Hippocampal formation (tissue), 2 donors: Measurements from ENCODE around the gene FHAD1.

Source experiments
- DNase-seq, 2 donors: peaks; one replicate each; lab custom pipeline; 2025; lab: John Stamatoyannopoulos, UW

The FHAD1 gene

GRCh38 chr1:15326691-15327588 lies 79.9 kb downstream of the FHAD1 start:
- DNase-seq = no peak

- DNase-seq = peak; percentile 39 to 58
Measured at GRCh38 chr1:15328351-15329103, 81.5 kb downstream of the FHAD1 start.

GRCh38 chr1:15329104-15329820 lies 82.2 kb downstream of the FHAD1 start:
- DNase-seq = no peak

- DNase-seq = no peak
Measured at GRCh38 chr1:15330028-15330427, 83.0 kb downstream of the FHAD1 start.

- no peak for DNase-seq
Measured at GRCh38 chr1:15331180-15331579, 84.2 kb downstream of the FHAD1 start.

- no peak for DNase-seq
Measured at GRCh38 chr1:15331734-15332133, 84.7 kb downstream of the FHAD1 start.

GRCh38 chr1:15332525-15332924 lies 85.5 kb downstream of the FHAD1 start:
- DNase-seq = no peak

- no peak for DNase-seq
Measured at GRCh38 chr1:15332952-15333715, 86.1 kb downstream of the FHAD1 start.

- DNase-seq = no peak
Measured at GRCh38 chr1:15334995-15335394, 88.0 kb downstream of the FHAD1 start.

GRCh38 chr1:15336866-15337265 lies 89.8 kb downstream of the FHAD1 start:
- DNase-seq = no peak

- DNase-seq = no peak
Measured at GRCh38 chr1:15337656-15338402, 90.8 kb downstream of the FHAD1 start.

- DNase-seq = no peak
Measured at GRCh38 chr1:15339570-15339969, 92.5 kb downstream of the FHAD1 start.

- DNase-seq = no peak
Measured at GRCh38 chr1:15341228-15341627, 94.2 kb downstream of the FHAD1 start.

GRCh38 chr1:15341634-15342407 lies 94.8 kb downstream of the FHAD1 start:
- DNase-seq = no peak

- no peak for DNase-seq
Measured at GRCh38 chr1:15342408-15342967, 95.5 kb downstream of the FHAD1 start.

GRCh38 chr1:15343099-15343498 lies 96.1 kb downstream of the FHAD1 start:
- DNase-seq = no peak

GRCh38 chr1:15343729-15344128 lies 96.7 kb downstream of the FHAD1 start:
- no peak for DNase-seq

- DNase-seq = no peak
Measured at GRCh38 chr1:15344380-15344779, 97.4 kb downstream of the FHAD1 start.

- no peak for DNase-seq
Measured at GRCh38 chr1:15344800-15345704, 98.0 kb downstream of the FHAD1 start.
